ENCODE results near the gene CCNY.

DNA sequence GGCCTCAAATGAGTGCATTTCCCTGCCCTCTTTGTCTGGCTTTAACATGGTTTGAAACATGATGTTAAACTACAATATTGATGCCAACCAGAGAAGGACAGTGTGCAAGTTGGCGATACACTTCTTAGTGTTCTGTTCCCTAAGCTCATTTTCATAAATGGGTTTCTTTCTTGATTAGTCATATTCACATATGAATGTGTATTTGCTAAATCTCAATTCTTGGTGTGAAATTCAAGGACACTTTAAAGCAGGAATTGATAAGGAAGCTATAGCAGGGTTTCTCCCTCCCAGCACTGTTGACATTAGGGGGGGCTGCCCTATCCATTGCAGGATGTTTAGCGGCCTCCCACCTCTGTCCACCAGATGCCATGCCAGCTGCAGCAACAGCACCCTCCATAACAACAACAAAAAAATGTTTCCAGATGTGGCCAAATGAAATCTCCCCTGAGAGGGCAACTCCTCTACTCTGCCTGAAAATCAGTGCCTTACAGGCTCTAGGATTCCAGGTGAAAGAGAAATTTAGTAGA lies 13.1 kb downstream of the CCNY start:
- TF ChIP-seq TAF1 (IDR thresholded peaks at IDR 0.05; ENCODE audit: borderline replicate concordance, insufficient read depth, low read length) (no peak), POLR2AphosphoS5 (IDR thresholded peaks at IDR 0.05; ENCODE audit: low read depth, low read length) (no peak)
